Measurements from ENCODE around the gene GATA5. TPM values are rescaled to one million over a fixed set of nuclear protein-coding genes. Genes with fewer than 3 reads are reported as not detected.

GATA5 gene
- total RNA-seq, 2 donors from 2014 or later = 2.5 to 6.7 TPM

GRCh38 chr20:62489186-62489931, 13.6 kb upstream of the GATA5 start:
- no peak for TF ChIP-seq CTCF (conservative IDR thresholded peaks at IDR 0.05)
- Histone ChIP-seq H3K36me3 (ENCODE audit: control insufficient read depth, insufficient read depth, low read length) (no peaks in the 10 kb centered on the region), H3K27me3 (ENCODE audit: control insufficient read depth, insufficient read depth, low read length, poor library complexity, severe bottlenecking) (no peaks in the 10 kb centered on the region), H3K4me3 (ENCODE audit: low read length) (no peak overlapping the region), H3K4me1 (ENCODE audit: control insufficient read depth, insufficient read depth, low read length) (peaks cover 30% of the 10 kb centered on the region), H3K9ac (ENCODE audit: extremely low read depth, low read length, poor library complexity, severe bottlenecking) (no peak overlapping the region), H3K9me3 (ENCODE audit: control insufficient read depth, low read length) (no peaks in the 10 kb centered on the region), H3K27ac (ENCODE audit: low read depth, low read length) (no peak overlapping the region)
- no peak for DNase-seq
- peaks cover 5% of the 10 kb centered on the region for H3K9me3 Mint-ChIP-seq
- no peaks in the 10 kb centered on the region for H3K36me3 Mint-ChIP-seq (ENCODE audit: low read depth)
- H3K27ac Mint-ChIP-seq = no peak overlapping the region
- H3K4me3 Mint-ChIP-seq = no peak overlapping the region
- peaks cover 28% of the 10 kb centered on the region for H3K4me1 Mint-ChIP-seq
- peaks cover 5% of the 10 kb centered on the region for H3K27me3 Mint-ChIP-seq (ENCODE audit: insufficient read depth)
- WGBS, 2 experiments (ENCODE audit: insufficient coverage in 1 of 2, insufficient read length in 1 of 2) = 84 to 93% methylated on average over 8 to 18 of the region's 18 CpGs

- Mint-ChIP-seq H3K36me3 (ENCODE audit: low read depth) (no peaks in the 10 kb centered on the region), H3K4me3 (no peak overlapping the region), H3K27me3 (ENCODE audit: insufficient read depth) (peaks cover 5% of the 10 kb centered on the region), H3K4me1 (peaks cover 31% of the 10 kb centered on the region), H3K27ac (no peak overlapping the region), H3K9me3 (peaks cover 5% of the 10 kb centered on the region)
- no peak overlapping the region for H3K27ac ChIP-seq (ENCODE audit: low read depth, low read length)
- DNase-seq = no peak
- TF ChIP-seq CTCF (conservative IDR thresholded peaks at IDR 0.05) = no peak
- no peak overlapping the region for H3K9ac ChIP-seq (ENCODE audit: extremely low read depth, low read length, poor library complexity, severe bottlenecking)
- H3K27me3 ChIP-seq (ENCODE audit: control insufficient read depth, insufficient read depth, low read length, poor library complexity, severe bottlenecking) = no peaks in the 10 kb centered on the region
- WGBS, 2 experiments (ENCODE audit: insufficient coverage in 1 of 2, insufficient read length in 1 of 2) = 88% methylated on average over 2 to 3 of the region's 3 CpGs
- no peak overlapping the region for H3K4me3 ChIP-seq (ENCODE audit: low read length)
- H3K36me3 ChIP-seq (ENCODE audit: control insufficient read depth, insufficient read depth, low read length) = no peaks in the 10 kb centered on the region
- peaks cover 33% of the 10 kb centered on the region for H3K4me1 ChIP-seq (ENCODE audit: control insufficient read depth, insufficient read depth, low read length)
- H3K9me3 ChIP-seq (ENCODE audit: control insufficient read depth, low read length) = no peaks in the 10 kb centered on the region
Observed at GRCh38 chr20:62488470-62488869, 12.7 kb upstream of the GATA5 start.

GRCh38 chr20:62487561-62488354, 12.0 kb upstream of the GATA5 start:
- no peaks in the 10 kb centered on the region for H3K9me3 ChIP-seq (ENCODE audit: control insufficient read depth, low read length)
- no peak for TF ChIP-seq CTCF (conservative IDR thresholded peaks at IDR 0.05)
- WGBS, 2 experiments (ENCODE audit: insufficient coverage in 1 of 2, insufficient read length in 1 of 2) = 46 to 81% methylated on average over 4 to 12 of the region's 14 CpGs
- H3K36me3 Mint-ChIP-seq (ENCODE audit: low read depth) = no peaks in the 10 kb centered on the region
- peak overlapping the region; percentile 32 for H3K4me3 Mint-ChIP-seq
- peaks cover 5% of the 10 kb centered on the region for H3K27me3 Mint-ChIP-seq (ENCODE audit: insufficient read depth)
- DNase-seq = peak; percentile 70
- H3K36me3 ChIP-seq (ENCODE audit: control insufficient read depth, insufficient read depth, low read length) = no peaks in the 10 kb centered on the region
- peaks cover 37% of the 10 kb centered on the region for H3K4me1 ChIP-seq (ENCODE audit: control insufficient read depth, insufficient read depth, low read length)
- peaks cover 5% of the 10 kb centered on the region for H3K9me3 Mint-ChIP-seq
- H3K4me1 Mint-ChIP-seq = peaks cover 38% of the 10 kb centered on the region
- no peak overlapping the region for H3K4me3 ChIP-seq (ENCODE audit: low read length)
- H3K27ac ChIP-seq (ENCODE audit: low read depth, low read length) = no peak overlapping the region
- H3K27me3 ChIP-seq (ENCODE audit: control insufficient read depth, insufficient read depth, low read length, poor library complexity, severe bottlenecking) = peaks cover 4% of the 10 kb centered on the region
- H3K9ac ChIP-seq (ENCODE audit: extremely low read depth, low read length, poor library complexity, severe bottlenecking) = no peak overlapping the region
- H3K27ac Mint-ChIP-seq = peak overlapping the region; percentile 78
